ENCODE measurements around the gene SPTBN1.

SPTBN1 gene

DNA sequence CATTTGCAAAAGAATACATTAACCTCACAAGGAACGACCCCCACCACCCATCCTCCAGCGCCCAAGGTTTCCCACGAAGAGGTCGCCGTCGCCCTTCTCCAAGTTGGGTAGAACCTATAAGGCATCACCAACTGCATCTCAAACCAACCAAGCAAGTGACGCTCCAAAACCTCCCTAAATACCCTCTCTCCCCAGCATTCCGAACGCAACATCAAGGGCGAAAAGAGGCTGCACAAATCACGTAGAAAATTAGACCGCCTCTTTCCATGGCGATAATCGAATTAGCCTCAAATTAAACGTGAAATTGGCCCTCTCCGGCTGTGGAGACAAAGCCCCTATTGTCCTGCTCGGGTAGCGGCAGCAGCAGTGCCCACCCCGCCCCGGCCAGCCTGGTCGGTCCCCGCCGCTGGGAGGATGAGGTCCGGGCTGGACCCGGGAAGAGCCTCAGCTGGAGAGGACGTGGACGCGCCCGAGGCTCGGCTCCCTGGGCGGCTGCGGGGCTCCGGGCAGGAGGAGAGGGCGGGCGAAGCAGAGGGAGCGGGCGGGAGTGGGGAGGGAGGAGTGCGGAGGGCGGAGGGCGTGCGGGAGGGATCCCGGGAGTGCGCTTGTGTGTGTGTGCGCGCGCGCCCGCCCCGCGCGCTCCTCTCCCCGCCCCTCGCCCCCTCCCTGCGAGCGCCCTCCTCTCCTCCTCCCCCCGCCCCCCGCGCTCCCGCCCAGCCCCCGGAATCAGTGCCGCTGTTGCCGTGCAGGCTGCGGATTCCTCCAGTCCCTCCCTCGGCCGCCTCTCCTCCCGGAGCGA lies at the start of gene SPTBN1:
Gene SPTBN1, plus strand, starts transcription at position 765 of the 799 bp plus-strand sequence. CDS start 70,092 bp downstream, outside the sequence.
- DNase-seq: peak; percentile 91

DNA sequence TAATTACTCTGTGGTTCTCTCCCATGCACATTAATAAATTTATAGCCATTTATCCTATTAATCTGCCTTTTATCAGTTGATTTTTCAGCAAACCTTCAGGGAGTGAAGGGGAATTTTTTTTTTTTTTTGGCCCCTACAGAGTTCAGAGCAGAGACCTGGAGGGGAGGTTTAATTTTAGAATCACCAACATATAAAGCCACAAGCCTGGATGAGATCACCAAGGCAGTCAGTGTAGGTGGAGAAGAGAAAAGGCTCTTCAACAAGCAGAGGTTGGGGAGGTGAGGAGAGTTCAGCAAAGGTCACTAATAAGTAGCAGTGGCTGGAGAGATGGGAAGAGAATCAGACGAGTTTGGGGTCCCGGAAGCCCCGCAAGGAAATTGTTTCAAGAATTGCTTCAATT lies 48.4 kb upstream of the SPTBN1 start:
- no peak for DNase-seq

DNA sequence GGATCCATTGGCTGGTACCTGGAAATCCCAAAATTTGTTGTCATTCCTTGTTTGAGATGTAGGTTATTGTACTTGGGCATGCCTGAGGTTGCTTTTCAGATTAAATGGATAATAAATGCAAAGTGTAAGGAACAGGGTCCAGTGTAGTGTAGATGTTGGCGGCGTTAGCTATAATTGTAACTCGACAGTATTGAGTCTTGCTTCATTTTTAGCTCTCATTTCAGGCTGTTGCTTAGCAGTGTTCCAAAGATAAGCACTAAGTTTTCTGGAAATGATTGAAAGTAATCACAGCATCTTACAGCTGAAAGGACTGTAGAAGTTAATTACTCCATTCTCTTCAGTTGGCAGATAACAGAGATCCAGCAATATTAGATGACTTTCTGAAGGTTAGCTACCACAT lies 47.8 kb upstream of the SPTBN1 start:
- DNase-seq: no peak

DNA sequence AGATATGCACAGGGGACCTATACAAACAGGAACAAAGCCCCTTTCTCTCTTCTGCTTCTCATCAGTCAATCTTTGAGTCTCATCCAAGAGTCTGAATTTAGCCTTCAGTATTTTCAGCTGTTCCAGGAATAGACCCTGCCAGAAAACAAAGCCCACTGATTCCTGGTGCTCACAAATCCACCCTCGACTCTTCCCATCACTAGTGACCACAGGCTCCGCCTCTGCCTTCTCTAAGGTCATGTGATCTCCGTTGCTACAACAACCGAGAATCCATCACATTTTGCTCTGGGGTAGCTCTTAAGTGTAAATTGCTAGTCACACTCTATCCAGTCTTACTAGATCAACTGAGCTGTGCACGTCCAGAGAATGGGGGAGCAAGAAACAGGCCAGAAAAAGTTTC lies 46.4 kb upstream of the SPTBN1 start:
- peak; percentile 77 for DNase-seq

DNA sequence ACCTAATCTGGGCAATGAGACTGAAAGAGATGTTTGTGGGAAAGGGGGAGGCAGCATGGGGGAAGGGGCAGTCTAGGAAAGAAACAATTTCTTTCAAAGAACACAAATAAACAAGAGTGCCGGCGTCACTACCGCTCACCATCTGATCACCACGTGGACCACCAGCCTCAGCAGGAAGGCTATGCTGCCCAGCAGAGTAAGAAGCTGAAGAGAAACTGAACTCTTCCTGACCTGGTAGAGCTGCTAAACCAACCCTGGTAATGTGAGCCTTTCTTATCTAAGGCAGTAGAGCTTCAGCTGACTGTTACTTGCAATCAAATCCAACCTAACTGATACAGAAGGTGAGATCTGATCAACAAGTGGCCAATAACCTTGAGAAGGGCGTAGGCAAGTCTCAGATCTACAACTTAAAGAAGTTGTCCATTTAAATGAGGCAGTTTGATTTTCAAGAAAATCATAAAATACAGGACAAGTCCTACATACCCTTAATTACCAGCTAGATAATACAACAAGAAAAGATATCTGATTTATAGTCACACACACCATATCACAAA lies 44.2 kb upstream of the SPTBN1 start:
- no peak for DNase-seq

DNA sequence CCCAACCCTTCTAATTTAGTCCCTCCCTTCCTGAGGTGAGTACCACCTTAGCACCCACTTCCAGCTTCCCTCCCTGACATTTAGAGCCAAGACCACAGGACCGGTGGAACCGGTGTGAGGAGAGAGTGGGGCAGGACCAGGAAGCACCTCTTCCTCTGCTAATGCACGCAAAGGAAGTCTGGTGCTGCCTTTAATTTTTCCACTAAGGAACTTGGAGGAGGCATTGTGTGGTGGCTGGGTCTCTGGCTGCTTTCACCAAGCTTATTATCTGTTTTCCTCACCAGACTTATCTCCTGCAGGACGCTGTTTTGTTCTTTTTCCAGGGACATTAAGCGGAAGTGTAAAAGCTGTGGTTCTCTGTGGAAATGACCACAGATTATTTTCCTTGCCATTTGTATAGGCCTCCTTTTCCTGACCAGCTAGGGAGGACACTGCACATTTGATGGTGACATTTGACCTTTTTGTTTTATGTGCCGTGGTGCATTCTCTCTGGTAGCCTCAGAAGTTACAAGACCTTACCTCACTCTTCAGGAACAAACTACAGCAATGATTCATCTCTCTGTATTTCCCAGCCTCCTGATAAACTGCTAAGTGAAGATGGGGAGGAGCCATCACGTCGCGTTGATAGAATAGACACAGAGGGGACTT lies 39.8 kb upstream of the SPTBN1 start:
- no peak for DNase-seq

DNA sequence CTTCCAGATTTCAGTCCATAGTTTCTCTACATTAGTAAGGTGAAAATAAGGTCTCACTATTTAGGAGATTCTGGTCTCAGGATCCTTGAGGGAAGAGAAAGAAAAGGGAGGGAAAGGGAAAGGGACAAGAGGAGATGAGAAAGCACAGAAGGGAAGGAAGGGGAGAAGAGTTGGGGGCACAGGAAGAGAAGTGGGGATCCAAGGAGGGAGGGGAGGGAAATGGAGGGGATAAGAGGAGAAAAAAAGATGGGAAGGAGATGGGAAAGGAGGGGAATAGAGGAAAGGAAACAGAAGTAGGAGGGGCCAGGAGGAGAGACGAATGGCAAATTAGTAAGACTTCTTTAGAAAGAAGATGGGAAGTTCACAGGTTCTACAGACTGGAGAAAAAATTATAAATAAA lies 39.2 kb upstream of the SPTBN1 start:
- DNase-seq: no peak

DNA sequence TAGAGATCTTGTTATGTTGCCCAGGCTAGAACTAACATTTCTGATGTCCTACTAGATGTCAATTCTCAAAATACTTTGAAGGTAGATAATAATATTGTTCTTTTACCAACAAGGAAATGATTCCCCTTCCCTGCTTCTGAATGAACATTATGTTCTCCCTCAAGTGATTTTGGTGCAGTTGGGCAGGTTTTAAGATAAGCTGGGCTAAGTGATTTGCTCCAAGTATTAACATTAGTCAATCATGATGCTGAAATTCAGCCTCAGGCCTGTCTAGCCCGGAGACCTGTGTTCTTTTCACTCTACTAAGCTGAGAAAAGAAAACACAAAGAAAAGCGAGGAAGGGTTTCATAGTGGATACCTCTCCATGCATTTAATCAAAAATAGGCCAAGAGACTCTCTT lies 38.5 kb upstream of the SPTBN1 start:
- no peak for DNase-seq

DNA sequence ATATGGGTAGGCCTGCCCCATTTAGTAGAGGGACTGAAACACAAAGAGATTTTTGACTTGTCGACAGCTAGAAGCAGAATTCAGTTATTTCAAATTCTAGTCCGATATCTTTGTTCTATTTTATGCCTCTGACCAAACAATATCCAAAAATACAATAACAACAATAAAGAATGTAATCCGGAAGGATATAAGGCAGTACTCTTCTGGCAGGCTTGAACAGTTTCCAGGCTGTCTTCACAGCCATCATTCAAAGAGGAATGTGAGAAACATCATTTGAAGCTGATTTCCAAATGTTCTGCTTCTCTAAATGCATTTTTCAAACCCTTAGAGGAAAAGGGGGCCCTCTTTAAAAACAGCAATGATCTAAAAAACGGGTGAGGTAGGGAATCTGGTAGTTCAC lies 36.7 kb upstream of the SPTBN1 start:
- DNase-seq: no peak

DNA sequence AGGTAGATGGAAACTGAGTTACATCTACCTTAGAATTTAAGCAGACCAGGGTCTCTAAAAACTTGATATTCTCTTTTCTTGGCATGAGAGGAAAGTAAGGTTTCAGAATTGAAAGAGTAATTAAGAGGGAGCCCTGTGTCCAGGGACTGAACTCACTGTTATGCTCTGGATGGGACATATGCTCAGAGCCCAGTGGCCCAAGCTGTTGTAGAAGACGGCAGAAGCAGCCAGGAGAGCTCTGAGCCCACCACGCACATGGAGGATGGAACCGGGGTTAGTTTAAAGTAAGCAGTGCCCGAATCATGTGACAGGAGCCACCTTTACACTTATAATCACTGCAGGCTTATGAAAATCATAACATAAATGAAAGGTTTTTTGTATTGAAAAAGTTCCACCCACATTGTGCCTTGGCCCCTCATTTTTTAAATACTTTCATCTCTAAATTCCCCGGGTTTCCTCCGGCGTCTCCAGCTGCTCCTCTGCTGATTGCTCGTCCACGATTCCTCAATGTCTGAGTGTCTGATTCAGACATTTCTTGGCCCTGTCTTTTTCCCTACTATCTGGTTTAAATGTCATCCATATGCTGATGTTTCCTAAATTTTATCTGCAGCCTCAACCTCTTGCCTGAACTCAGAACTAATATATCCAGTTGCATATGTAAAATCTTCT lies 36.1 kb upstream of the SPTBN1 start:
- no peak for DNase-seq

DNA sequence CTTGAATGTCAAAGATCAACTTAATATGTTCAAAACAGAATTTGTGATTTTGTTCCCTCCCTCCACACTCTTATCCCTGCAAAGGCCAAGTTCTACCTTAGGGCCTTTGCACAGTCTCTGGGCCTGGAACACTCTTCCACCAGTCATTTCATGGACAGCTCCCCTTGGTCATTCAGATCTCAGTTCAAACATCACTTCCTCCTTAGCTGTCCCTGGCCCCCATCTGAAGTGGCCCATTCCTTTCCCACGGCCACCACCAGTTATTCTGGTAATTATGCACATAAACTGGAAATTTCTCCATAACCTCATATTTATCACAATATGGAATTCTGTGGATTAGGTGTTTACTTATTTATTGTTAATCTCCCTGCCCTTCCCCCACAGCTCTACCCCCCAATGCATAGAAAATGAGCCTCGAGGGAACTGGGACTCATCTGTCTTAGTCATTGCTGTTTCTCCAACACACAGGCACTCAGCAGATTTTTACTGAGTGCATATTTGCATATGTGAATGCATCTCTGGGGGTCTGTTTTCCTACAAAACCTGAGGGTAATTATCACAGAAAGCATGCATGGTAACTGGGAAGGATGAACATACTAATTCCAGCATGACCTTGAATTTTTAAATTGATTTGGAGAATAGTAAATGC lies 35.5 kb upstream of the SPTBN1 start:
- DNase-seq: no peak

DNA sequence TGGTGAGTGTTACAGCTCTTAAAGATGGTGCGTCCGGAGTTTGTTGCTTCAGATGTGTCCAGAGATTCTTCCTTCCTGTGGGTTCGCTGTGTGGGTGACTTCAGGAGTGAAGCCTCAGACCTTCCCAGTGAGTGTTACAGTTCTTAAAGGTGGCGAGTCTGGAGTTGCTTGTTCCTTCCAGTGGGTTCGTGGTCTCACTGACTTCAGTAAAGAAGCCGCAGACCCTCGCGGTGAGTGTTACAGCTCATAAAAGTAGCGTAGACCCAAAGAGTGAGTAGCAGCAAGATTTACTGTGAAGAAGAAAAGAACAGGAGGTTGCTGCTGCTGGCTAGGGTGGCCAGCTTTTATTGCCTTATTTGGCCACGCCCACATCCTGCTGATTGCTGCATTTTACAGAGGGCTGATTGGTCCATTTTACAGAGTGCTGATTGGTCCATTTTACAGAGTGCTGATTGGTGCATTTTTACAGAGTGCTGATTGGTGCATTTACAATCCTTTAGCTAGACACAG lies 34.0 kb upstream of the SPTBN1 start:
- DNase-seq: no peak

DNA sequence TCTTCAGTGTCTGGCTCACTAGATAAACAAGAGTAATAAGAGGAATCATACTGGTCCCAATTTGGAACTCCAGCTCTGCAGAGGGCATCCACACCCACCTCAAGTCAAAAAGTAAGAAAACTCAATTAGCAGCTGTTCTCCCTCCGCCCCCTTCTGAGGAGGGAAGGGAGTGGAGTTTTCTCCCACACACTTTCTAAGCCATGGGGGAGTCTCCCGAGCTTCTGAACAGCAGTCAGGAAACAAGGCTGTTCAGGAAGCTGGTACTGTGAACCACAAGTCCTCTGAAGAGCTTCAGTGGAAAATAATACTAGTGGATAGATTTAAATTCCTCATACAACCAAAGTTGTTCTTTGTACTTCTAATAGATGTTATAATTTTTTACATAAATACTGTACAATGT lies 32.9 kb upstream of the SPTBN1 start:
- no peak for DNase-seq

DNA sequence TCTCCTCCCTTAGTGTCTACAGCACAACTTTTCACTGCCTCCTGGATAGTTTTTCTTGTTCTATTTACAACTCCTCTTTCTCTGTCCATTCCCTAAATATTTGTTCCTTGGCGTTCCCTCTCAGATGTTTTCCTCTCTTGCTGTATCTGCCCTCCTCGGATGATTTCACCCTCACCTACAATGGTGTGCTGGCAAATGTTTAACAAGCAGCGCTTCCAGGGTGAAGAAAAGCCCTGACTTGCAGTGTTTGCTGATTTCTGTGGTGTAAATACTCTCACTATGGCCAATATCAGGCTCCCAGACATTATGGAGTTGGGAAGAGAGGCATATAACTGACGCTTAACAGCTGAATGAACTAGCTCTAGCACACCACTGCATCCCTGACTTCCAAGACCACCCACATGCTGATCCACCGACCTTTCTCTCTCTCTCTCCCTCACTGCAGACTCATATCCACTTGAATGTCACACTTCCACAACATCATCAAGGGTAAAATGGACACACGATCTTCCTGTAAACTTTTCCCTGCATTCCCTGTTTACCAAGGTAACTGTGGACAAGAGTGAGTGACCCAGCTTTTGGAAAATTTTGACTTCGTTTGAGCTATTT lies 31.5 kb upstream of the SPTBN1 start:
- no peak for DNase-seq

DNA sequence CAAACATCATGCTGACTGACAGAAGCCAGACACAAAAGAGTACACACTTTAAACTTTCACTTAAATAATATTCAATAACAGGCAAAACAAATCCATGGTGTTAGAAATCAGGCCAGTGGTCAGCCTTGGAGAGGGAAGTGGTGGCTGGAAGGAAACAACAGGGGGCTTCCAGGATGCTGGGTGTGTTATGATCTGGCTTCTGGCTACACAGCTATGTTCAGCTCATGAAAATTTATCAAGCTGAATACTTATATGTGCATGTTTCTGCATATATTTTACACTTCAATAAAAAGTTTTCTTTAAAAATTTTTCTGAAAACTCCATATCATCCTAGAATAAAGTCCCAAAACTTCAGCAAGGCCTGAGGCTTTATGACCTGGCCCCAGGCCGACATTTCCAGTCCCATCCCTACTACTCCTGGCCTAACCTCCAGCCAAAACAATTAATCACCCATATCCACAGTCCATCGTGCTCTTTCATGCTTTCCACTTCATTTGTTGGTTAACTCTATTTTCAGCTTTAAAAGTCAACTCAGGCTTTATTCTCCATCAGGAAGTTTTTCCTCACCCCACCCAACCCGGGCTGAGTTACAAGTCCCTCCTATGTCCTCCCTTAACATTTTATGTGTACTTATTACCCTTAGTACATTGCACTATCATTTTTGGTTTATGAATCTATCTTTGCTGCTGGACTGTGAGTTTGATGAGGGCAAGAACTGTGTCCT lies 27.9 kb upstream of the SPTBN1 start:
- no peak for DNase-seq

DNA sequence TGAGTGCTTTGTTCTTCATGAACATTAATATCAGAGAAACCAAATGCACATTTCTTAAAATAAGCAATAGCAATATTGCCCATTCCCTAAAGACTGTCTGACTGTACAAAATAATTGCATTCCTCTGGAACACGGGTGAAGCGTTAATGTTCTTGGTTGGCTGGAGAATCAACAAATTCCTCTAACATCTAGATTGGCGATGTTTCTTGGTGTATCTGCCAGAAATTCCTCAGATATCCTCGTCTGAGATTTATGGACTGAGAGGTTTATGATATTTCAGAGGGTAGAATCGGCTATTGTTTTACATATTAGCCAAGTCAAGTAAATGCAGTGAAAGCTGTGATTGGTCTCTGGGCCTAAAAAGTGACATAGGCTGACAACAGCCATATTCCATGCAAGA lies 27.1 kb upstream of the SPTBN1 start:
- DNase-seq: no peak

DNA sequence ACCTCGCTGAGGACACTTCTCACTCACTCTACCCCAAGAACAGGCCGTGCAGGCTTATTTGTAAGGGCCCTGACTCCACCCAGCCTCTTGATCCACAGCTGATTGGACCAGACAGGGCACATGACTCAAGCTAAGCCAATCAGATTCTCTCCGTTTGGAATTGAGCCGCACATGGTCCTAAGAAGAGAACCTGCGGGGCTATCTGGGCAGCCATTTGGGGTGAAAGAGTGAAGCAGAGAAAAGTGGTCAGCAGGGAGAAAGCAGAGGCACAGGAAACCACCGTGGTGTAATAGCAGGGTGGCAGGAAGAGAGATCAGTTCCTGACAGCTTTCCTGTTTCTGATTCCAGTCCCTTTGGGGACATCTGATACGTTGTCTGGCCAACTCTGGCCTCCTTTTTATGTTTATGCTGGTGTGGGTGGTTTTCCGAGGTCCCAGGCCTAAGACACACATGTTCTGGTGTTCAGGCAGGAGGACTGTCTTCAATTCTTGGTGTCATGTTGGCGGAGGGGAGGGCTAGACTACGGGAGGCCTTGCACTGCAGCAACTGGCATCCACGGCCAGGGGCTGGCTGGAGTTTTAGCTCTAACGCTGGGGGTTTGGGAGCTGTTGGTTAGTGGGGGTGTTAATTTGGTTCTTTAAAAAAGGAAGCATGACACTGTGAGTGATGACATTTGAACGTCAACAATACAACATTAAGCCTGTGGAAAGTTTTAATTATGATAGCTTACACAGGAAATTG lies 26.1 kb upstream of the SPTBN1 start:
- no peak for DNase-seq

DNA sequence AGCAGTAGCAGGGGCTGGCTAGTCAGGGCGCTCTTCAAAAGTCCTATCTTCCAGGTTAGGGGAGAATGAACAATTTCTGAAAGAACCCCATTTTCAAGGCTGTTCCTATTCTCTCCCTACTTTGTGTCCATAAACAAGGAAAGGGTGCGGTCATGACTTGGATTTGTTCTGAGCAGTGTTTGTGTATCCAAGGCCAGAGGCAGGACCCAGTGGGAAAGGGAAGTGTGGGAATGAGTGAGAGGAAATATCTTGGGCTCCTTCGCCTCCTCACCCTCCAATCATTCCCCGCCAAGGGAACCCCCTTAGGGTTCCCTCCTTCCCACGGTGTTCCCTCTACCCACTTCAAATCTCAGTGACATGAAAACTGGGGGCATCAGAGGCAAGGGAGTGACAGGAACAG lies 25.5 kb upstream of the SPTBN1 start:
- no peak for DNase-seq

DNA sequence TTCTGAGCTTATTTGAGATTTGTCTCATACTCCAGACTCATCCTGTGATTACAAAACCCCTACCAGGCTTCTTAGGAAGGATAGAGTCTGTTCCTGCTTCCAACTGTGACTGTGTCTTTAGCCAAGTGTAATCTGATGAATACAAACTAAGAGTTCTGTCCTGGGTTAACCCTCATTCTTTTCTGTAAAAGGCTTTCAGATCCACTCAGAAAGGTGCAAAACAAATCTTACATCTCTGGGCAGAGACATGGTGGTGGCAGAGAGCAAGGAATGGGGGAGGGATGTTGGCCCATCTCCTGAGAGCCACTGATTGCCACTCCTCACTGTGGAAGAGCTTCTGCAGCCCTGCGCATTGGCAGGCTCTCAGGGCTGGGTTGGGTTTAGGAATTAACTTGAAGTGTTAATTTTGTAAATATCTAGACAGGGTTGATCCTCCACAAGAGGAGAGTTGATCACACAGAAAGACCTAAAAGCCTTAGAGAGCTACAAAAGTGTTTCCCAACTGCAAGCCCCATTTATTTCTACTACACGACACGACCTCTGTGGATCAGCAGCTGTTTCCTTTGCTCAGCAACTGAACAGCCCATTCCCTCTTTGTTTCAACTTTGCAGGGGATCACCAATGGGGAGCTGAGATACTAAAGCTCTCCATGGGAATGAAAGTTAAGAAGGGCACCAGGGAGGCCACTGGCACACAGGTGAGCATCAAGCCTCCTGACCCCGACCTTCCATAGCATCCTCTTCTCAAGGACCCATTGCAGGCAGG lies 23.7 kb upstream of the SPTBN1 start:
- no peak for DNase-seq

DNA sequence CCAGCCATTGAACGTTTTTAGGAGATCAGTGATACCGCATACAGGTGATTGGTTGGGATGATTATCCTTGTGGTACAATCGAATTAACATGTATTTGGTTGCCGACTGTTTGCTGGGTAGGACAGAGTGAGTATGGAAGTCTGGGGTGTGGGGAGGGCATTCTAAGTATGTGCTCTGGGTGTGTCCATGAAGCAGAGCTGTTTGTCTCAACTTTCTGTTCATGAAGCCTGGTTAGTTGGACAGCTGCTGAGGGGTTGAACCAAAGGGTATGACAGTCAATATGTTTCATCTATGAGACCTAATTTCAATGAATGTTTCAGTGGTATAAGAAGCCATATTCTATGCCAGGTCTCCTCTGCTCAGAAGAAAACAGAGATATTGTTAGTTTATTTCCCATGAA lies 21.9 kb upstream of the SPTBN1 start:
- no peak for DNase-seq
